Cerebellar cortex (tissue), 1 donor: ENCODE data around the gene LILRB3.
"Not testable (repeated sequence)": the region's sequence is repeated elsewhere in the genome, so short reads cannot be mapped to it uniquely, and the experiment has no call there.

Source experiments
- DNase-seq: peaks from one replicate; pipeline ENCODE4 v3.0.0-alpha.2; 2015; ENCODE audit warnings: low spot score

Gene LILRB3

GRCh38 chr19:54222474-54223276, at the start of gene LILRB3:
Gene LILRB3 (minus strand): TSS chr19:54223007. CDS start chr19:54222976, 31 bp downstream.
- DNase-seq = not testable (repeated sequence)

GRCh38 chr19:54272181-54272580, 49.4 kb upstream of the LILRB3 start:
- not testable (repeated sequence) for DNase-seq

DNA sequence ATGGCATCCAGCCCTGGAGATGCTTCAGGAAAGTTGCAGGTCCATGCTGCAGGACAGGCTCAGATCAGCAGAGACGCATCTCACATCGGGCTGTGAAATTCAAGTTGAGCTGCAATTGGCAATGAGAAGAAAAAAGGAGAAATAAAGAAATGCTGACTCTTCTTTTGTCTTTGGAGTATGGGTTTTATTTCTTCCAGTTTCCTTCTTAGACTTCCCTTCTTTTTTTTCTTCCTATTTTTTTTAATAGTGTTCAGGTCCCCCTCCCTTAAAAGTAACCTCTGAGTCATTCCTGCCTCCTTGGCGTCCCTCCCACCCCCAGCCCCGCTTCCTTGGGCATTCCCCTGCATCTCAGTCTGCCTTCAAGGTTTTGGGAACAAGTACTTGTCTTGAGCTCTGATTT, 48.8 kb upstream of the LILRB3 start:
- not testable (repeated sequence) for DNase-seq

- no peak for DNase-seq
Observed at GRCh38 chr19:54271106-54271505, 48.3 kb upstream of the LILRB3 start.

GRCh38 chr19:54268936-54269335, 46.1 kb upstream of the LILRB3 start:
- DNase-seq = no peak

DNA sequence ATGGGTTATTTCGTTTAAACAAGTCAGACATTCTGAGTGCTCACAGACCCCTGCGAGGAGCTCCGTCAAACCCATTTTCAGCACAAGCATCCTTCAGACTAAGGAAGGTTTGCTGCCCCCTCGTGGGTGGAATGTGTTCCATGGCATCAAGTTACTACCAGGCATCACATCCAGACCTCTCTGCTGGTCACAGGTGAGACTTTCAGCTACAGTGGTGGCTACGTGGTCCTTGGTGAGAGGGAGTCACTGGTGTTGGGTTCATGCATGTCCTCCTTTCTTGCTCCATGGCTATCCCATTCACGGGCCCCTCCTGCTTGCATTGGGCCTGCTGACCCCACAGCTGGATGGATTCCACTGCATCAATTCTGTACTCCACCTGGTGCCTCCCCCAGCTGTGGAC, 43.3 kb upstream of the LILRB3 start:
- DNase-seq = peak; percentile 67

DNA sequence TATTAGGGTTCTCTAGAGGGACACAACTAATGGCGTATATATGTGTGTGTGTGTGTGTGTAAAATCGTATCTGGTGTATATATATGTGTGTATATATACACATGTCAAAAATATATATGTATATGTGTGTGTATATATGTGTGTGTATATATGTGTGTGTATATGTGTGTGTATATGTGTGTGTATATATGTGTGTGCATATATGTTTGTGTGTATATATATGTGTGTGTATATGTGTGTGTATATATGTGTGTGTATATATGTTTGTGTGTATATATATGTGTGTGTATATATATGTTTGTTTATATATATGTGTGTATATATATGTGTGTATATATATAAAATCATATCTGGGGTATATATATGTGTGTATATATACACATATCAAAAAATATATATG, 39.7 kb upstream of the LILRB3 start:
- no peak for DNase-seq

GRCh38 chr19:54262066-54262465, 39.3 kb upstream of the LILRB3 start:
- DNase-seq = no peak

DNA sequence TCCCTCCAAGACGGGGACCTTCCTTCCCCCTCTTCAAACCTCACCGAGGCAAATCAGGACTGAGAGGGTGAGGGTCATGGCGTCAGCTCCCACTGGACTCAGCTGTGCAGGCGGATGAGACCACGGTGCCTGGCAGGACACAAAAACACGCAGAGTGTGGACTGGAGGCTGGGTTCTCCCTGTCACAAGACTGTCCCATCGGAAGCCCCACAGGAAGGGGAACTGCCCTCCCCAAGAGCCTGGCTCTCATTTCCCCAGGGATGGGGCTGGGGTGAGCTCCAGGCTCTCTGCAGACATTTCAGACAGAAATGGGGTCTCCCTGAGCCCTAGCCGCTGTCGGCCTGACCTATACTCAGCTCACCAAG, 34.3 kb upstream of the LILRB3 start, which contains the start of gene LILRB5:
Gene LILRB5, minus strand, starts transcription at position 158 of the 365 bp plus-strand sequence. Its CDS starts 80 bp downstream, at position 78.
- DNase-seq = no peak

- DNase-seq = no peak
Observed at GRCh38 chr19:54256250-54257115, 33.7 kb upstream of the LILRB3 start.

GRCh38 chr19:54255105-54255775, 32.4 kb upstream of the LILRB3 start:
- no peak for DNase-seq

- no peak for DNase-seq
Observed at GRCh38 chr19:54254195-54254906, 31.5 kb upstream of the LILRB3 start.

GRCh38 chr19:54253331-54254194, 30.8 kb upstream of the LILRB3 start:
- no peak for DNase-seq

GRCh38 chr19:54252845-54253244, 30.0 kb upstream of the LILRB3 start:
- no peak for DNase-seq

- DNase-seq = no peak
Observed at GRCh38 chr19:54252243-54252642, 29.4 kb upstream of the LILRB3 start.

DNA sequence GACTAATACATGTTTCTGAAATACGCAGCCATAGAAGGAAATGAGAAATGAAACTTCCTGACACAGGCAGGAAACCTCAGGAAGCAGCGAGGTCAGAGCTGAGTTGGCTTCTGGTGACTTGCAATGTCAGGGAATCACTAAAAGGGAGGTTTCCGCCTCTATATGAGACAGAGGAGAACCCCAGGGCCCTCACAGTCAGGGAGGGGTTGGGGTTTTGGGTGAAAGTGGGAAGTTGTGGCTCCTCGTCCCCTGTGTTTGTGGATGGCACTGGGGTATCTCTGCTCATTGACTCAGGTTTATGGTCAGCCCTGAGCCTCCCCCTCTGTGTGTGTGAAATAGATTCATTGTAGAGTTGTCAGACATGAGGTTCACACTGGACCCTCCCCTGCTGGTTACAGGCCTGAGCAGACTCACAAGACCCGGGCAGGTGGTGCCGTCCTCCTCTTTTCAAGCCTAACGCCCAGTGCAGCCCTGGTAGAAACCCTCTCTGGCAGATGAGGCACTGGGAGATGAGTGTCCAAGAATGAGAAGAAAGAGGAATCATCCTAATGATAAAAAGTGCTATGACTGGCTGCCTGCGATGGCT, 25.3 kb upstream of the LILRB3 start:
- no peak for DNase-seq

DNA sequence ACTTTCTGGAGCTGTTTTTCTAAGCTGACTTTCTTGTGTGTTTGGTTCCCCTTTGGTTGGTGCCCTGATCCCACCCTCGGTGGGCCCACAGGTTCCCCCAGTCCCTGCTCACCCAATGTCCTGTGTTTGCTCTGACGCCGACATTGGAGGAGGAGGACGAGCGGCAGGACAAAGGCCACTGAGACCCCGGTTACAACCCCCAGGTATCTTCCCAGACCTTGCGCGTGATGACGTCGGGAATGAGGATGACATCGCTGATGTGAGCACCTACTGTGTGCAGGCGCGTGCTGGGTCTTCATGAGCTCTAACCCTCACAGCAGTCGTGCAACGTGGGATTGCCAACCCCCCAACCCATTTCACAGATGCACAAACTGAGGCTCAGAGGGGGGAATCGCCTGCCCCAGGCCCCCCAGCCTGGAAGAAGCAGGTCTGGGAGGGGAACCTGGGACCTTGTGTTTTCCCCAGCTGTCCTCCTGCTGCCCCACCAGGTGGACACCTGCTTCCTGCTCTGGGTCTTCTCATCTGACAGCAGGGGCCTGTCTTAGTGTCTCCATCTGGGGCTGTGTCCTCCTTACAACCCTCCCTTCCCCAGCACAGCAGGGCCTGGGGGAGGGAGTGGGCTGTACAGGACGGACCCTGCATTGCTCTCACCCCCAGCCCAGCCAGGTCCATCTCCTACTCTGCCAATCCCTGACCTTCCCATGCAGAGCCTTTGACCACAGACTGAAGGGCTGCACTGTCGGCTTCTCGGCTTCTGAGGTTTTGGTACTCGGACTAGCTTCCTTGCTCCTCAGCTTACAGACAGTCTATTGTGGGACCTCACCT, 24.5 kb upstream of the LILRB3 start:
- no peak for DNase-seq

DNA sequence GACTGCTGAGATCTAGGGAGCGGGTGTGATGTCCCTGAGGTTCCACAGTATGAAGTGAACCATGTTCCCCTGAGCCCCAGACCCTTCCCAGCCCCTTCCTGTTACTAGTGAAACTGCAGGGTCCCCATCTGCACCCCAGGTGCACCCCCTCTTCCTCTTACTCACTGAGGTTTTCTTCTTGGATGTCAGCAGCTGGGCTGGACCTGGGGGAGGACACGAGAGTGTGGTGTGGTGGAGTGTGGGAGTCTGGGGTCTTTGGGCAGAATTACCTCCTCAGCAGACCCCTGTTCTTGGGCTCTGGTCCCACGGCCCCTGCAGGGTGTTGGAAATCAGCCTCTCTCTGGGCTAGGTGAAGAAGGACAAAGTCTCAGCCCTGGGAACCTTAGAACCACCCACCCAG, 23.1 kb upstream of the LILRB3 start:
- no peak for DNase-seq

DNA sequence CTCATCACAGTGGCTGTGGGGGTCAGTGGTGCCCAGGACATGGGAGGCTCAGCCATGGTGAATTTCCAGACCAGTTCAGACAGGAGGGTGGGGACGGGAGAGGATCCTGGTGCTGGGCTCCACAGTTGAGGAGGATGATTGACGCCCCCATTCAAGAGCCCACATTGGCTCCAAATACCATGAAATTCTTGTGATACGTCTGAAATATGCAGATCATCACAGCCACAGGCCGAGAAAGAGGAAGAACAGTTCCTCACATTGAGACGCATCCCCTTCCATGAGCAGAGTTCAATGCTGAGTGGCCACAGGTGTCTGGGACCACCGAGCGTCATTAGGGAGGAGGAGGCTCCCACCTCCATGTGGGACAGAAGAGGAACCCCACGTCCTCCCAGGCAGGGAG, 21.0 kb upstream of the LILRB3 start:
- not testable (repeated sequence) for DNase-seq
